ENCODE measurements around the gene BRD2.

BRD2 gene

GRCh38 chr6:32968093-32968866 is at the start of gene BRD2:
BRD2 (plus strand) TSS chr6:32968594; CDS start chr6:32972899, 4,305 bp downstream.
- no peak for TF ChIP-seq CTCF (IDR thresholded peaks at IDR 0.05; ENCODE audit: insufficient read depth, low read length, poor library complexity, severe bottlenecking)
- Histone ChIP-seq H3K4me3 (replicated peaks; ENCODE audit: low read depth, low read length) (peak within 1 kb of the TSS; percentile 92), H3K27me3 (replicated peaks; ENCODE audit: control insufficient read depth, insufficient read depth, low read length) (no peaks in the 10 kb centered on the region), H3K36me3 (ENCODE audit: control insufficient read depth, insufficient read depth, low read length) (peaks cover 9% of the 10 kb centered on the region)
- peak; percentile 99 for DNase-seq (ENCODE audit: extremely low read depth, insufficient read length)

- DNase-seq (ENCODE audit: extremely low read depth, insufficient read length), result no peak
- H3K27me3 ChIP-seq (replicated peaks; ENCODE audit: control insufficient read depth, insufficient read depth, low read length), result no peaks in the 10 kb centered on the region
- no peak for TF ChIP-seq CTCF (IDR thresholded peaks at IDR 0.05; ENCODE audit: insufficient read depth, low read length, poor library complexity, severe bottlenecking)
Observed at GRCh38 chr6:32920715-32921114, 47.7 kb upstream of the BRD2 start.

GRCh38 chr6:32922083-32922482 is 46.3 kb upstream of the BRD2 start:
- Histone ChIP-seq H3K36me3 (ENCODE audit: control insufficient read depth, insufficient read depth, low read length) (no peaks in the 10 kb centered on the region), H3K4me3 (replicated peaks; ENCODE audit: low read depth, low read length) (no peak overlapping the region), H3K27me3 (replicated peaks; ENCODE audit: control insufficient read depth, insufficient read depth, low read length) (no peaks in the 10 kb centered on the region)
- TF ChIP-seq CTCF (IDR thresholded peaks at IDR 0.05; ENCODE audit: insufficient read depth, low read length, poor library complexity, severe bottlenecking), result no peak
- no peak for DNase-seq (ENCODE audit: extremely low read depth, insufficient read length)

More at GRCh38 chr6:32920715-32921114, 47.7 kb upstream of the BRD2 start:
- Histone ChIP-seq H3K4me3 (replicated peaks; ENCODE audit: low read depth, low read length) (no peak overlapping the region), H3K36me3 (ENCODE audit: control insufficient read depth, insufficient read depth, low read length) (no peaks in the 10 kb centered on the region)

- H3K4me3 ChIP-seq (replicated peaks; ENCODE audit: low read depth, low read length), result no peak overlapping the region
- DNase-seq (ENCODE audit: extremely low read depth, insufficient read length), result no peak
- peaks cover 4% of the 10 kb centered on the region for H3K36me3 ChIP-seq (ENCODE audit: control insufficient read depth, insufficient read depth, low read length)
- no peaks in the 10 kb centered on the region for H3K27me3 ChIP-seq (replicated peaks; ENCODE audit: control insufficient read depth, insufficient read depth, low read length)
- no peak for TF ChIP-seq CTCF (IDR thresholded peaks at IDR 0.05; ENCODE audit: insufficient read depth, low read length, poor library complexity, severe bottlenecking)
Observed at GRCh38 chr6:32931211-32931610, 37.2 kb upstream of the BRD2 start.

GRCh38 chr6:32932132-32932868 is 36.1 kb upstream of the BRD2 start:
- no peak overlapping the region for H3K4me3 ChIP-seq (replicated peaks; ENCODE audit: low read depth, low read length)
- no peak for TF ChIP-seq CTCF (IDR thresholded peaks at IDR 0.05; ENCODE audit: insufficient read depth, low read length, poor library complexity, severe bottlenecking)

More at GRCh38 chr6:32932132-32932868, 36.1 kb upstream of the BRD2 start:
- Histone ChIP-seq H3K27me3 (replicated peaks; ENCODE audit: control insufficient read depth, insufficient read depth, low read length) (no peaks in the 10 kb centered on the region), H3K36me3 (ENCODE audit: control insufficient read depth, insufficient read depth, low read length) (peaks cover 10% of the 10 kb centered on the region)
- no peak for DNase-seq (ENCODE audit: extremely low read depth, insufficient read length)
